HuH-7 (cell line): ENCODE data around the gene MAML3.

Experiments used
- DNase-seq: peaks from one replicate; pipeline ENCODE4 v3.0.0; 2011; ENCODE audit warnings: low spot score

Gene MAML3

GRCh38 chr4:139840773-139841172 is 313.2 kb downstream of the MAML3 start:
- DNase-seq: no peak

GRCh38 chr4:139839403-139840031 is 314.5 kb downstream of the MAML3 start:
- DNase-seq: no peak

- DNase-seq: no peak
Observed at GRCh38 chr4:139838811-139839210, 315.2 kb downstream of the MAML3 start.

DNA sequence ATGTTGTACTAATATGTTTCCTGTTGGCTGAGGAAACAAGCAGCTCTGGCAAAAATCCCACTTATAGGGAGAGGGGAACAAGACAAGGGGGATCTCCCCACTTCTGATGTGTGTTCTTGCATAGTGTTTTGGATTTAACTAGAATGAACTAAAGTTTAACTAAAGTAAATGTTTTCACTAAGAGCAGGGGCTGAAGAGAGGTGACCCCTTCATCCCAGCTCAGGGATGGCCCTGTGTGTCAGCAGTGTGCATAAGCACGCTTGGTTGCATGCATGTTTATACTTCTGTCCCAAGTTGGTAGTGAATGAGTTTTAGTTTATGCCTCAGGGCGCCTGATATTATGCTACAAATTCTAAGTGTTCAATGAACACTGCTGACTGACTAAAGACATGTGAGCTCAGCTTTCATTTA is 319.0 kb downstream of the MAML3 start:
- DNase-seq: no peak

GRCh38 chr4:139834226-139834662 is 319.7 kb downstream of the MAML3 start:
- no peak for DNase-seq

- no peak for DNase-seq
Observed at GRCh38 chr4:139833151-139833910, 320.7 kb downstream of the MAML3 start.

- DNase-seq: no peak
Observed at GRCh38 chr4:139828966-139829664, 324.9 kb downstream of the MAML3 start.

DNA sequence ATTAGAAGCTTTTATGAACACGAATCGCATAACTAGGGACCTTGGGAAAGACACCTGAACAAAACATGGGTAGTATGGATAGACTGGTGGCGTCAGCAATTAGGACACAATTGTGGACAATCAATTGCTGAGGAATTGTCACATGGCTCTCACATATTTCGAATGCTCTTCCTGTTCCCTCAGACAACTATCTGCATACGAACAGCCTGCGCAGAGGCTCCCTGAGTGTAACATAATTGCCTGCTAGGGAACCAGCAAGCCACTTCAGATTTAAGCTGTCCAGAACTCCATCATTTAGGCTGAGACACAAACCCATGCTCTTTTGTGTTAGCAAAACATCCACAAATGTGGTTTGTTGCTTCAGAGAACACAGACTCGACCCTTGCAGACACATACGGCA is 327.6 kb downstream of the MAML3 start:
- DNase-seq: no peak

GRCh38 chr4:139825523-139826014 is 328.4 kb downstream of the MAML3 start:
- no peak for DNase-seq

- DNase-seq: no peak
Observed at GRCh38 chr4:139824882-139825522, 329.0 kb downstream of the MAML3 start.

GRCh38 chr4:139823746-139824145 is 330.2 kb downstream of the MAML3 start:
- no peak for DNase-seq

DNA sequence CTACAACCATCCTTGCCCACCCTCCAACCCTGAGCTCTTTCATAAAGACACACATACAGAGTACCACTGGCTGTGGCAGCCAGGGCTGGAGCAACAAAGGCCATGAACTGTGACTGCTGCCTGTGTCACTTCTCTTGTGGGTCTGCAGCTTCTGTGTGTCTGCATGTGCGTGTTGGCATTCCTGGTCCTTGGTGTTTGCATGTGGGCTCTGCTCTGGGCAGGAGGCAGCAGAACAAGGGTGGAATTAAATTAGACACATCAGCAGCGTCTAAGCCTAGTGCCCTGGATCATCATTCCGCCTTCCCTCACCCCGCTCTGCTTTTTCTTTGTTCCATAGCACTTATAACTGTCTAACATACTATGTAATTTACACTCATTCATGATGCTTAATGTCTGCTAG is 330.6 kb downstream of the MAML3 start:
- no peak for DNase-seq

GRCh38 chr4:139822391-139822790 is 331.6 kb downstream of the MAML3 start:
- DNase-seq: no peak

GRCh38 chr4:139819082-139819481 is 334.9 kb downstream of the MAML3 start:
- no peak for DNase-seq

- no peak for DNase-seq
Observed at GRCh38 chr4:139817657-139818452, 336.1 kb downstream of the MAML3 start.

DNA sequence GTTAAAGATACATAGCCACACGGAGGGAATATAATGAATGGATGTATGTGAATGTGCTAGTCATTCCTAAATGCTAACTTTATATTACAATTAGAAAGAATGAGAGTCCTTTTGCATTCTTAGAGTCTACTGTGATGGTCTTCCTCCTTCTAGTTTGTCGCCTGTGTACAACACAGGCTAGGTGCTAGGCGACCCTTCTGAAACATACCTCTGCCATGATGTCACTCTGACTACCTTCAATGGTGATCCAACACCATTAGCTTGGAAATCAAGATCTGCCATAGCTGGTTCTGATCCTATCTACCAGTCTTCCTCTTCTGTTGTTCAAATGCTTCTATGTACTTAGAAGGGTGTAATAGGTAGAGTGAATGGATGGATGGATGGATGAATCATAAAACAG is 337.1 kb downstream of the MAML3 start:
- DNase-seq: no peak

GRCh38 chr4:139815778-139816601 is 338.0 kb downstream of the MAML3 start:
- no peak for DNase-seq

GRCh38 chr4:139814323-139815015 is 339.5 kb downstream of the MAML3 start:
- DNase-seq: no peak

GRCh38 chr4:139813881-139814280 is 340.1 kb downstream of the MAML3 start:
- DNase-seq: no peak

GRCh38 chr4:139810710-139811109 is 343.3 kb downstream of the MAML3 start:
- no peak for DNase-seq
